HL-60 (cell line): ENCODE results near the gene ALDOB.

Source experiments
- CTCF ChIP-seq: IDR thresholded peaks from one replicate; pipeline ENCODE4 v1.5.1; 2011; ENCODE audit warnings: low read length, control low read depth, inconsistent platforms; ENCODE audit not compliant: insufficient read depth
- GABPA ChIP-seq: IDR thresholded peaks from 2 replicates; pipeline ENCODE4 v1.6.1; 2012; ENCODE audit warnings: low read depth
- REST ChIP-seq: IDR thresholded peaks from 2 replicates; pipeline ENCODE4 v1.6.1; 2012; ENCODE audit warnings: low read depth; ENCODE audit not compliant: insufficient replicate concordance
- SPI1 ChIP-seq: IDR thresholded peaks from 2 replicates; pipeline ENCODE4 v1.6.1; 2012; ENCODE audit warnings: low read depth, mild to moderate bottlenecking, borderline replicate concordance

DNA sequence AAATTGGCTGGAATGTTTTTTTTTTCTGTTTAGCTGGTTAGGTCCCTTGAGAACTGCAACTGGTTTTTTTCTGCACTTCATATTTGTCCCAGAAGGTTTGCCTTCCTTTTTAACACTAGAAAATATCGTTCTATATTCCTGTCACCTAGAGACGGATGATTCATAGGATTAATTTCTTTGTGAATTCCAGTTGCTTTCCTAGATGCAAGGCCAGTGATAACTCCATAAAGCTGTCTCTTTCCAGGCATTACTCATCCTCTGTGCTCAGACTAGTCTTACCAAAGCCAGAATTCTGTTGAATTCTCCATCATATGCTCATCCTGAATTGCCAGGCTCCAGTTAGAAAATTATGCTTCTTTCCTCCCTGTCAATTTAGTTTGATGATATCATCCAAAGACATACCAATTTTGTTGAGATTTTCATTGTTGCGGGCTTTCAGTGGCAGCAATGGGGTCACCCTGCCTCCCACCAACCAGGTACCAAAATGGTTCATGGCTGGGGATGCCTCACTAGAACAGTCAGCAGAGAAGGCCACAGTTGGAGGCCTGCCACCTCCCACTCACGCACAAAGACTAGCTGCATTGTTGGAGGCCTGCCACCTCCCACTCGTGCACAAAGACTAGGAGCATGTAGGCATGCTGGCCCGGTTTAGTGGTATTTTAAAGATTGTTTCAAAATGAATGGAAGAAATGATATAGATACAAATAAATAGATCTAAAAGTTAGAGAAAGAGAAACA lies 59.3 kb downstream of the ALDOB start:
- no peak for TF ChIP-seq CTCF
- no peak for TF ChIP-seq GABPA
- no peak for TF ChIP-seq REST
- no peak for TF ChIP-seq SPI1
